B cell (primary cell): ENCODE results near the gene APOOL.

Source experiments
- EZH2 ChIP-seq: IDR thresholded peaks from 2 replicates; pipeline ENCODE4 v1.6.1; 2012; ENCODE audit warnings: borderline replicate concordance, low read depth, mild to moderate bottlenecking, moderate library complexity, low read length; ENCODE audit not compliant: insufficient read depth, poor library complexity, severe bottlenecking
- TF ChIP-seq, protein P1 (sequence below): fragments of 200-600 bp; IDR thresholded peaks from one replicate; pipeline ENCODE4 v1.8.0; 2022; ENCODE audit warnings: antibody characterized with exemption, mild to moderate bottlenecking

DNA sequence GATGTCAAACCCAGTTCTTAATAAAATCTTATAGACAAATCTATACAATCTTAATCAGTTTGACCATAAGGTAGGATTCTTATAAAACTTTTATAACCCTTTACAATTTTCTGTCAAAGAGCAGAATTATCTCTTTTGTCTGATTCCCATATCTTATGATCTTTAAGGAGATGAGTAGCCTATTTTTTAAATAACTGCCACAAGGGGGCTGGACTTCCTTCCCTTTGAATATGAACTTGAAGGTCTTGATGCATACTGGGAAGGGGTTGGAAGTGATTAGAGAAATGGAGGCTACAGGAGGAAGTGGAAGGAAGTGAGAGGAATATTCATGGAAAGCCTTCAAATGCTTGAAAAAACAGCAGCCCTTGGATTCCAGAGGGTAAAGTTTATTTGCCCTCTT is 111.1 kb downstream of the APOOL start:
- TF ChIP-seq, protein P1, sequence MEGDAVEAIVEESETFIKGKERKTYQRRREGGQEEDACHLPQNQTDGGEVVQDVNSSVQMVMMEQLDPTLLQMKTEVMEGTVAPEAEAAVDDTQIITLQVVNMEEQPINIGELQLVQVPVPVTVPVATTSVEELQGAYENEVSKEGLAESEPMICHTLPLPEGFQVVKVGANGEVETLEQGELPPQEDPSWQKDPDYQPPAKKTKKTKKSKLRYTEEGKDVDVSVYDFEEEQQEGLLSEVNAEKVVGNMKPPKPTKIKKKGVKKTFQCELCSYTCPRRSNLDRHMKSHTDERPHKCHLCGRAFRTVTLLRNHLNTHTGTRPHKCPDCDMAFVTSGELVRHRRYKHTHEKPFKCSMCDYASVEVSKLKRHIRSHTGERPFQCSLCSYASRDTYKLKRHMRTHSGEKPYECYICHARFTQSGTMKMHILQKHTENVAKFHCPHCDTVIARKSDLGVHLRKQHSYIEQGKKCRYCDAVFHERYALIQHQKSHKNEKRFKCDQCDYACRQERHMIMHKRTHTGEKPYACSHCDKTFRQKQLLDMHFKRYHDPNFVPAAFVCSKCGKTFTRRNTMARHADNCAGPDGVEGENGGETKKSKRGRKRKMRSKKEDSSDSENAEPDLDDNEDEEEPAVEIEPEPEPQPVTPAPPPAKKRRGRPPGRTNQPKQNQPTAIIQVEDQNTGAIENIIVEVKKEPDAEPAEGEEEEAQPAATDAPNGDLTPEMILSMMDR, result no peak
- TF ChIP-seq EZH2, result no peak
